Urothelium cell line (cell line): ENCODE measurements around the gene COLEC12.

Experiments used
- DNase-seq: peaks from one replicate; pipeline ENCODE4 v3.0.0; 2011; ENCODE audit warnings: low spot score, mixed read lengths
- FAIRE-seq: peaks from 2 replicates; lab custom pipeline; 2011; peaks lifted over from hg19 to GRCh38; lab: Jason Lieb, UNC

Gene COLEC12

DNA sequence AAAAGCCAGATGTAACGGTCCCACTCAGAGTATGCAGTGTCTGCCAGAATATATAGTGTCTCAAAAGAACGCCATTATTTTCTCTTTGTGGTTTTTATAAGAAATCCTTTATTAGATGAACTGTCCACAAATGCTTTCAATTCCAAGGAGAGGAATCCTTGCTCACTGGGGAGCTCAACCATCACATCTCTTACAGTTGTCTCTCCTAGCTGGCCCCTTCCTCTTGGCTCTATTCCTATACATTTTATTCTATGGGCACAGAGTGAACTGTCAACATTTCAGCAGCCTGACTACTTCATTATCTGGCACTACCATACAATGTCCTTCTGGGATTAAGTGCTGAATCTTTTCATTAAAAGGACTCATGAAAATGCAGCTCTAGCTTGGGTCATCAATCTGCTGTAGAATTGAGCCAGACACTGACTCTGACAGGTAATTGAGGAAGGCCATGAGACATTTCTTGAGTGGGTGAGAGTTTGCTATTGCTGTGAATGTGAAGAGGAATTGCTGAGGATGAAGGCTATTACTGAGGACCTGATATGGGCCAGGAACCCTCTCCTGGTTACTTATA, 136.2 kb downstream of the COLEC12 start:
- peak; percentile 85 for FAIRE-seq
- DNase-seq, result no peak

GRCh38 chr18:363301-364085, 137.0 kb downstream of the COLEC12 start:
- DNase-seq, result peak; percentile 32
- peak; percentile 58 for FAIRE-seq

GRCh38 chr18:362311-363290, 137.9 kb downstream of the COLEC12 start:
- peak; percentile 40 for DNase-seq

DNA sequence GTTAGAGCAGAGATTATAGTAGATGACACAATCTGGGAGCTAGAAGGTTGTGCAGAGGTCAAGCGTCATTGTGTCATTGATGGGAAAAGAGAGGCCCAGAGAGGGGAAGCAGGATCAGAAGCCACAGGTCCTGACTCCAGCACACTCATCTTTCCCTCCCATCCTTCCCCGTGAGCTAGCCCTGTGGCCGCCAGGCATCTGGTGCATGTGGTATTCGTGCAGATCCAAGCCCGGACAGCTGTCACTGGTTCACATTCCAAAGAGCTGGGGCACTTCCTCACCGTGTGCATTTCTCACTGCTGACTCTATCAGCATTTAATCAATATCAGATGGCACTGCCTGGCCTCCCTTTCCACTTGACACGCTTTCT, 138.6 kb downstream of the COLEC12 start:
- FAIRE-seq (peak; percentile 97), DNase-seq (peak; percentile 93)

More at GRCh38 chr18:362311-363290, 137.9 kb downstream of the COLEC12 start:
- peak; percentile 68 for FAIRE-seq

GRCh38 chr18:361100-361732, 139.3 kb downstream of the COLEC12 start:
- DNase-seq, result no peak
- FAIRE-seq, result peak; percentile 85

- no peak for DNase-seq
- FAIRE-seq, result no peak
These were observed 139.8 kb downstream of the COLEC12 start for GRCh38 chr18:360676-361075.

DNA sequence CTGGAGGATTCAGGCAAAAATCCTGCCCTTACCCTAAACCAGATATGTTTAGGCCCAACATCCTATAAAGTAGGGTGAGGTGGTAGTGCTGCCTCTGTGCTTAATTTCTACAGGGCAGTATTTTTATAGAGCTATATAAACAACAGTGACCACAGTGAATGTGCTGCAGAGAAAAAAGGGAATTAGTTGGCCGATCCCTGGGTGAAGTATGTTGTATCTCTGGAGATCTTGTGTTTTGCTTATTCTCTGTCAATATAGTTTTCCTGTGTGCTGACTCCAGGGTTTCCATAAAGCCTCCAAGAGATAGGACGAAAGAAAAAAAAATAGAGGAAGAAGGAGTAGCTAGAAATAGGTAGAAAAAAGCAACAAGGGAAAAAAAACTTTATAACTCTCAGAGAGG, 143.7 kb downstream of the COLEC12 start:
- DNase-seq (no peak), FAIRE-seq (no peak)

GRCh38 chr18:355678-356077, 144.8 kb downstream of the COLEC12 start:
- DNase-seq (no peak), FAIRE-seq (no peak)

GRCh38 chr18:354471-354870, 146.0 kb downstream of the COLEC12 start:
- DNase-seq, result no peak
- no peak for FAIRE-seq

DNA sequence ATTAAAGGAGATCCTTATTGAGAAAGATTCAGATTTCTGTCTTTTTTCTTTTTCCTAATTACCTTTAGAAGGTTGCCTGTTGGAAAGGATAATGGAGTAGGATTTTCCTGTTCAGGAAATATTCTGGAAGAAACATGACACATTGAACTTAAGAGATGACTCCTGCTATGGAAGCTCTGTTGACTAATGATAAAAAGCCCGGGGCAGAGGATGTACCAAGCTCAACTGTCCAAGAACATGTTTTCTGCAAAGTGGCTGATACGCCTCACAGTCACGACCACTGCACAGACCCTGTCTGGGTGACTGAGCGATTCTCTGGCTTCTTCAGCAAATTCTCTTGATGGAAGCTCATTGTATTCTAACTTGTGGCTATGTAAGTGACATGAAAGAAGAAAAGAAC, 146.5 kb downstream of the COLEC12 start:
- FAIRE-seq, result no peak
- no peak for DNase-seq

DNA sequence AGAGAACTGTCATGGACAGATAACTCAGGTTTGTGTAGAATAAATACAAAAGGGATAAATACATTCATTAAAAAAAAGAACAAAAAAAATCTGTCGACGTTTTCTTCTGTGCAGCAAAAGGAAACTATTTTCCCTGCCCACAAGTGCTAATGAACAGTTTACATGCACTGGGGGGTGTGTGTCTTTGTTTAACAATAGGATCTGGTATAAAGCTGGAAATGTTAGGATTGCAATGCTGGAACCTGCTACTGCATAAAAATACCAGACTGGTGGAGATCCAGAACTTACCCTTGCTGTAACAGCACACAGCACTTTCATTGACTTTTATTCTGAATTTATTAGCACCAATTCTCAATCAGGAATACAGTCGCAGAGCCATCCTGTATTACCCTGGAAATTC, 148.1 kb downstream of the COLEC12 start:
- no peak for DNase-seq

GRCh38 chr18:350953-351572, 149.4 kb downstream of the COLEC12 start:
- no peak for FAIRE-seq
- no peak for DNase-seq

More for the DNA sequence above, 148.1 kb downstream of the COLEC12 start:
- FAIRE-seq, result no peak

- FAIRE-seq, result no peak
- DNase-seq, result no peak
These were observed 153.9 kb downstream of the COLEC12 start for GRCh38 chr18:346600-346999.

- no peak for DNase-seq
- FAIRE-seq, result no peak
These were observed 159.4 kb downstream of the COLEC12 start for GRCh38 chr18:341102-341501.

DNA sequence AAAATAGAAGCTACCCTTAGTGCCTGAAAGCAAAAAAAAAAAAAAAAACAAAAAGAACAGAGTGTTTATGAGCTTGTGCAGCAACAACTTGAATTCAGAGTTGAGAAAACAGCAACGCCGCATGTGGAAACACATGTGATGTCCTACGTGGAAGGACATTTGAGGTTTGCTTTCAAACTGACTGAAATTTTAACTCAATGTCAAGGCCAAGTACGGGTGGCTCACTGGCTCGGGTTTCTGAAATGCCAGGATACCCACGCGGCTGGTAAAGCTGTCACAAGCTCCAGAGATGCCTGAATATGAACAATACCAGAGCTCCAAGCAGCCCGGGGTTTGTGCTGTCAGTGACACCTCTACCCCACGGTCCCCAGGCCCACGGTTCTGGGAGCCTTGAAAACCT, 160.5 kb downstream of the COLEC12 start:
- FAIRE-seq (no peak), DNase-seq (no peak)

GRCh38 chr18:339200-339599, 161.3 kb downstream of the COLEC12 start:
- no peak for DNase-seq
- no peak for FAIRE-seq

GRCh38 chr18:336713-337112, 163.8 kb downstream of the COLEC12 start:
- FAIRE-seq (no peak), DNase-seq (no peak)

DNA sequence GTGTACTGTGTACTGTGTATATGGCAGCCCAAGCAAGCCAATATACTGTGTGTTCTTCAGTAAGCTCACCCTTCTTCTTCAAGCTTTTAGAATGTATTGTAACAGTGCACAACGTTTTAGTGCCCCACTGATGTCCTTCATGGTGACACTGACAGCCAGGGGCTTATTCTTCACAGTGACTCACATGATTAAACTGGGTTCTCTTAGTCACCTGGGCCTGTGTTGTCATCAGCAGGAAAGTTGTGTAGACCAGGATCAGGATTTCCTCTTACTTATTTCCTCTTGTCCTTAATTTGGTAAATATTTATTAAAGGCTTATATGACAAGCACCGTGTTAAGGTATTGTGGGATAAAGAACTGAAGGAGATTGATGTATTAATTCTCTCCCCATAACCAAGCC, 164.8 kb downstream of the COLEC12 start:
- FAIRE-seq, result no peak

GRCh38 chr18:334575-335132, 165.8 kb downstream of the COLEC12 start:
- no peak for FAIRE-seq
- DNase-seq, result no peak

More for the DNA sequence above, 164.8 kb downstream of the COLEC12 start:
- no peak for DNase-seq
